ENCODE data around the gene ERCC4.

The ERCC4 gene

GRCh38 chr16:13950821-13951547 lies 31.0 kb downstream of the ERCC4 start:
- DNase-seq, result no peak

GRCh38 chr16:13951611-13952010 lies 31.7 kb downstream of the ERCC4 start:
- DNase-seq, result no peak

GRCh38 chr16:13953501-13953900 lies 33.5 kb downstream of the ERCC4 start:
- no peak for DNase-seq

- no peak for DNase-seq
These were observed 36.8 kb downstream of the ERCC4 start for GRCh38 chr16:13956635-13957196.

- DNase-seq, result peak; percentile 12
These were observed 37.5 kb downstream of the ERCC4 start for GRCh38 chr16:13957197-13958078.

- DNase-seq, result no peak
These were observed 38.5 kb downstream of the ERCC4 start for GRCh38 chr16:13958474-13958873.

GRCh38 chr16:13959626-13960025 lies 39.7 kb downstream of the ERCC4 start:
- DNase-seq, result no peak

- DNase-seq, result no peak
These were observed 41.3 kb downstream of the ERCC4 start for GRCh38 chr16:13961099-13961811.

- DNase-seq, result no peak
These were observed 42.3 kb downstream of the ERCC4 start for GRCh38 chr16:13962232-13962631.

- DNase-seq, result no peak
These were observed 48.9 kb downstream of the ERCC4 start for GRCh38 chr16:13968835-13969234.

- no peak for DNase-seq
These were observed 49.8 kb downstream of the ERCC4 start for GRCh38 chr16:13969711-13970110.

- no peak for DNase-seq
These were observed 50.9 kb downstream of the ERCC4 start for GRCh38 chr16:13970708-13971422.

GRCh38 chr16:13973321-13974023 lies 53.5 kb downstream of the ERCC4 start:
- no peak for DNase-seq

- DNase-seq, result no peak
These were observed 57.2 kb downstream of the ERCC4 start for GRCh38 chr16:13977177-13977576.

GRCh38 chr16:13982451-13982850 lies 62.5 kb downstream of the ERCC4 start:
- no peak for DNase-seq

GRCh38 chr16:13983625-13984024 lies 63.7 kb downstream of the ERCC4 start:
- no peak for DNase-seq

GRCh38 chr16:13984794-13985193 lies 64.8 kb downstream of the ERCC4 start:
- no peak for DNase-seq

GRCh38 chr16:13988038-13988437 lies 68.1 kb downstream of the ERCC4 start:
- DNase-seq, result no peak

- DNase-seq, result no peak
These were observed 72.4 kb downstream of the ERCC4 start for GRCh38 chr16:13992322-13992721.

- no peak for DNase-seq
These were observed 73.0 kb downstream of the ERCC4 start for GRCh38 chr16:13992976-13993375.

- DNase-seq, result no peak
These were observed 74.5 kb downstream of the ERCC4 start for GRCh38 chr16:13994239-13995106.
